HepG2 (cell line): Measurements from ENCODE around the gene TMEM269.

Experiments used
- ATF7 ChIP-seq, 2 experiments: fragments of 450-650 bp in 1 of 2; sonication (generic) in 1 of 2; formaldehyde crosslinking in 1 of 2; IDR thresholded peaks; 2 replicates each; pipeline versions ENCODE4 v1.4.0 to v1.6.1; 2016 to 2020; ENCODE audit warnings: antibody characterized with exemption in 1 of 2, mild to moderate bottlenecking in 1 of 2, missing genetic modification reagents in 1 of 2
- CBX1 ChIP-seq: IDR thresholded peaks from one replicate; pipeline ENCODE4 v1.6.1; 2016; ENCODE audit warnings: antibody characterized with exemption, low read depth
- CERS6 ChIP-seq: sonication (generic); formaldehyde crosslinking; IDR thresholded peaks from 2 replicates; pipeline ENCODE4 v1.5.0; 2020; ENCODE audit warnings: missing genetic modification reagents
- NCOA2 ChIP-seq: sonication (generic); formaldehyde crosslinking; IDR thresholded peaks from 2 replicates; pipeline ENCODE4 v1.8.0; 2022; ENCODE audit warnings: inconsistent platforms
- NFE2L2 ChIP-seq: fragments of 150-350 bp; IDR thresholded peaks from 2 replicates; pipeline ENCODE4 v1.6.1; 2014; ENCODE audit warnings: low read length
- POLR2A ChIP-seq, 2 experiments: IDR thresholded peaks; 2 replicates each; pipeline ENCODE4 v1.6.1; 2011; ENCODE audit warnings: low read depth in 2 of 2, low read length in 2 of 2, mild to moderate bottlenecking in 1 of 2, moderate library complexity in 1 of 2; ENCODE audit not compliant: insufficient read depth in 1 of 2
- REXO4 ChIP-seq: sonication (generic); formaldehyde crosslinking; IDR thresholded peaks from 2 replicates; pipeline ENCODE4 v1.8.0; 2022; ENCODE audit warnings: missing genetic modification reagents, mild to moderate bottlenecking, borderline replicate concordance
- TCF7 ChIP-seq: sonication (generic); IDR thresholded peaks from 2 replicates; pipeline ENCODE4 v1.6.1; 2016; ENCODE audit warnings: antibody characterized with exemption, low read depth
- ZNF124 ChIP-seq: sonication (generic); formaldehyde crosslinking; IDR thresholded peaks from 2 replicates; pipeline ENCODE4 v1.4.0; 2020; ENCODE audit warnings: missing genetic modification reagents
- ZNF646 ChIP-seq: sonication (generic); formaldehyde crosslinking; IDR thresholded peaks from 2 replicates; pipeline ENCODE4 v1.9.0; 2021; ENCODE audit warnings: mild to moderate bottlenecking, missing genetic modification reagents

GRCh38 chr1:42757892-42758275, 26.9 kb upstream of the TMEM269 start:
- no peak for TF ChIP-seq REXO4 (CRISPR knock-in tag)
- no peak for TF ChIP-seq ZNF124 (CRISPR knock-in tag)
- no peak for TF ChIP-seq NFE2L2
- no peak for TF ChIP-seq TCF7
- TF ChIP-seq ATF7 (IDR thresholded peaks at IDR 0.05): no peak
- TF ChIP-seq ATF7 (CRISPR knock-in tag; IDR thresholded peaks at IDR 0.05): no peak
- no peak for TF ChIP-seq NCOA2 (CRISPR knock-in tag)
- no peak for TF ChIP-seq POLR2A (IDR thresholded peaks at IDR 0.05; ENCODE audit: insufficient read depth in 1 of 2, low read depth in 2 of 2, low read length in 2 of 2)
- TF ChIP-seq CERS6 (CRISPR knock-in tag): no peak
- no peak for TF ChIP-seq ZNF646 (CRISPR knock-in tag)
- no peak for TF ChIP-seq CBX1
